Fibroblast of lung (primary cell): ENCODE data around the gene ARFRP1. TPM values are rescaled to one million over a fixed set of nuclear protein-coding genes. Genes with fewer than 3 reads are reported as not detected.

ENCODE experiments used
- DNase-seq, 2 donors: peaks; one replicate each; pipeline versions ENCODE4 v3.0.0 to v3.0.0-alpha.2; 2010; ENCODE audit warnings: low read depth in 2 of 2
- H2AFZ ChIP-seq: 2 replicates; pipeline ENCODE4 v1.5.1; 2012; ENCODE audit warnings: low read length, control low read depth, inconsistent platforms
- H3K27ac ChIP-seq: 2 replicates; pipeline ENCODE4 v1.5.1; 2011; ENCODE audit warnings: low read length, control low read depth; ENCODE audit not compliant: insufficient read depth
- H3K27me3 ChIP-seq: 2 replicates; pipeline ENCODE4 v1.5.1; 2011; ENCODE audit warnings: mild to moderate bottlenecking, low read length; ENCODE audit not compliant: control insufficient read depth, insufficient read depth
- H3K36me3 ChIP-seq: 2 replicates; pipeline ENCODE4 v1.5.1; 2011; ENCODE audit warnings: low read length; ENCODE audit not compliant: control insufficient read depth, insufficient read depth
- H3K4me1 ChIP-seq: 2 replicates; pipeline ENCODE4 v1.5.1; 2011; ENCODE audit warnings: low read length; ENCODE audit not compliant: control insufficient read depth, insufficient read depth; ENCODE audit errors: extremely low read depth
- H3K4me2 ChIP-seq: 2 replicates; pipeline ENCODE4 v1.5.1; 2011; ENCODE audit warnings: low read length, control low read depth; ENCODE audit not compliant: insufficient read depth; ENCODE audit errors: extremely low read depth
- H3K4me3 ChIP-seq, 4 experiments: fragments of 200-600 bp in 1 of 4; sonication (generic) in 1 of 4; replicated peaks in 1 of 4; 2 replicates each; pipeline ENCODE4 v1.5.1; 2011 to 2016; ENCODE audit warnings: low read length in 4 of 4, low read depth in 3 of 4, mild to moderate bottlenecking in 3 of 4, control low read depth in 2 of 4, inconsistent platforms in 1 of 4, mixed read lengths in 1 of 4; ENCODE audit not compliant: insufficient read depth in 1 of 4; ENCODE audit errors: control extremely low read depth in 1 of 4
- H3K79me2 ChIP-seq: 2 replicates; pipeline ENCODE4 v1.5.1; 2012; ENCODE audit warnings: mild to moderate bottlenecking, low read length, inconsistent platforms; ENCODE audit not compliant: control insufficient read depth, insufficient read depth
- H3K9ac ChIP-seq: 2 replicates; pipeline ENCODE4 v1.5.1; 2011; ENCODE audit warnings: mild to moderate bottlenecking, low read length, control low read depth; ENCODE audit not compliant: insufficient read depth
- H3K9me3 ChIP-seq: 2 replicates; pipeline ENCODE4 v1.5.1; 2012; ENCODE audit warnings: low read depth, low read length; ENCODE audit not compliant: control insufficient read depth, insufficient read depth
- H4K20me1 ChIP-seq: 2 replicates; pipeline ENCODE4 v1.5.1; 2011; ENCODE audit warnings: low read length; ENCODE audit not compliant: control insufficient read depth, insufficient read depth; ENCODE audit errors: extremely low read depth
- EZH2 ChIP-seq: IDR thresholded peaks from 2 replicates; pipeline ENCODE4 v1.5.1; 2012; ENCODE audit warnings: low read length, control low read depth, mild to moderate bottlenecking; ENCODE audit errors: missing control alignments
- polyA plus RNA-seq, 2 donors: library from polyadenylated mRNA; depleted of rRNA in 1 of 2; stranded (reverse) in 1 of 2; unstranded in 1 of 2; fragments of >200 nt; gene quantifications; 2 replicates each; pipeline ENCODE4 v1.2.1, GENCODE V29; 2011 to 2012; ENCODE audit warnings: missing spikeins in 1 of 2
- total RNA-seq: library from RNA; depleted of rRNA; stranded (reverse); fragments of >200 nt; gene quantifications from 2 replicates; pipeline ENCODE4 v1.2.1, GENCODE V29; 2014
- TF ChIP-seq, protein P1 (sequence below), 2 donors: IDR thresholded peaks in 1 of 2; conservative IDR thresholded peaks in 1 of 2; 1 replicate in 1 of 2; 2 replicates in 1 of 2; pipeline ENCODE4 v1.5.1; 2011 to 2012; ENCODE audit warnings: low read length in 2 of 2, control low read depth in 1 of 2, inconsistent platforms in 1 of 2, low read depth in 1 of 2, mild to moderate bottlenecking in 1 of 2

The ARFRP1 gene
- total and polyA plus RNA-seq, 2 donors (not counting 1 experiment from before 2014, with no cell fraction given): 34.6 to 35.0 TPM

DNA sequence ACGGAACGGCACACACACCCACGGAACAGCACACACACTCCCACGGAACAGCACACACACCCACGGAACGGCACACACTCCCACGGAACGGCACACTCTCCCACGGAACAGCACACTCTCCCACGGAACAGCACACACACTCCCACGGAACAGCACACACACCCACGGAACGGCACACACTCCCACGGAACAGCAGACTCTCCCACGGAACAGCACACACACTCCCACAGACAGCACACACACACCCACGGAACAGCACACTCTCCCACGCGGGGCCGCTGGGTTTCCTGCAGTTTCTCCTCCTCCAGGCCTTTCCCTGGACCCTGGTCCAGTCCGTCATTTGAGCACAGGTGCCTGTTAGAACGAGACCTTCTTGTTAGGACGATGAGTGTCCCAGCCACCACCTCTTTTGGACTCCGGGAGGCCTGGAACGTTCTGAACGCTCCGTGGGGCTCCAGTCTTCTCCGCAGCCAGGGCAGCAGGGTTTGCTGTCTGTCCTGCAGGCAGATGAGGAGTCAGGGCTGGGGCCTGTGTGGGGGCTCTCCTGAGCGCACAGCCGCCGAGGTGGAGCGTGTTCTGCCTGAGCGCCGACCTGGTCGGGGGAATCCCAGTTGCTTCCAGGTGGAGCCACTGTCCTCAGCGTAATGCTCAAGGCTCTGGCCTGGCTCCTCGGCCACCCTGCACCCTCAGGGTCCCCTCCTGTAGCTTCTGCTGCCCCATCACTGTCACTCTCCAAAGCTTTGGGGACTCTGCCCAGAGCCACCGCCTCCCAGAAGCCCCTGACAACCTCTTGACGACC lies 28.9 kb downstream of the ARFRP1 start:
- no peak overlapping the region for H3K4me2 ChIP-seq
- no peaks in the 10 kb centered on the region for H3K79me2 ChIP-seq
- DNase-seq: no peak
- TF ChIP-seq EZH2: no peak
- TF ChIP-seq, protein P1, sequence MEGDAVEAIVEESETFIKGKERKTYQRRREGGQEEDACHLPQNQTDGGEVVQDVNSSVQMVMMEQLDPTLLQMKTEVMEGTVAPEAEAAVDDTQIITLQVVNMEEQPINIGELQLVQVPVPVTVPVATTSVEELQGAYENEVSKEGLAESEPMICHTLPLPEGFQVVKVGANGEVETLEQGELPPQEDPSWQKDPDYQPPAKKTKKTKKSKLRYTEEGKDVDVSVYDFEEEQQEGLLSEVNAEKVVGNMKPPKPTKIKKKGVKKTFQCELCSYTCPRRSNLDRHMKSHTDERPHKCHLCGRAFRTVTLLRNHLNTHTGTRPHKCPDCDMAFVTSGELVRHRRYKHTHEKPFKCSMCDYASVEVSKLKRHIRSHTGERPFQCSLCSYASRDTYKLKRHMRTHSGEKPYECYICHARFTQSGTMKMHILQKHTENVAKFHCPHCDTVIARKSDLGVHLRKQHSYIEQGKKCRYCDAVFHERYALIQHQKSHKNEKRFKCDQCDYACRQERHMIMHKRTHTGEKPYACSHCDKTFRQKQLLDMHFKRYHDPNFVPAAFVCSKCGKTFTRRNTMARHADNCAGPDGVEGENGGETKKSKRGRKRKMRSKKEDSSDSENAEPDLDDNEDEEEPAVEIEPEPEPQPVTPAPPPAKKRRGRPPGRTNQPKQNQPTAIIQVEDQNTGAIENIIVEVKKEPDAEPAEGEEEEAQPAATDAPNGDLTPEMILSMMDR (conservative IDR thresholded peaks at IDR 0.05 in 1 of 2, IDR thresholded peaks at IDR 0.05 in 1 of 2; ENCODE audit: low read depth in 1 of 2, low read length in 2 of 2): no peak
- H3K36me3 ChIP-seq: peaks cover 41% of the 10 kb centered on the region
- no peaks in the 10 kb centered on the region for H4K20me1 ChIP-seq
- no peak overlapping the region for H3K27ac ChIP-seq
- H3K4me1 ChIP-seq: peaks cover 11% of the 10 kb centered on the region
- H2AFZ ChIP-seq: no peak overlapping the region
- no peaks in the 10 kb centered on the region for H3K27me3 ChIP-seq
- H3K9ac ChIP-seq: no peak overlapping the region
- no peaks in the 10 kb centered on the region for H3K9me3 ChIP-seq
- H3K4me3 ChIP-seq: no peak overlapping the region

DNA sequence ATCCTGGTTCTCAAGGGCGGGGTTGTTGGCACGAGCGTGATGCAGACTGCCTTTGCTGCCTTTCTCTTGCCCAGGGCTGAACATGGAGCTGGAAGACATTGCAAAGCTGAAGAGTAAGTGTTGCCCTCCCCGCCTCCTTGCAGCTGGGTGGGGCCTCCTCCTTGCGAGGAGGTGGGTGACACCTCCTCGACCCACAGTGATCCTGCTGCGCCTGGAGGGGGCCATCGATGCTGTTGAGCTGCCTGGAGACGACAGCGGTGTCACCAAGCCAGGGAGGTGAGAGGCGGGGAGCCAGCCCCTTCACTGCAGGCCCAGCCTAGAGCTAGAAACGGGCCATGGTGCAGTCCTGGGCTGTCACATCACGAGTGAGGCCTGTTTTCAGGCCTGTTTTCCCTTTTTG lies 29.7 kb downstream of the ARFRP1 start:
- TF ChIP-seq EZH2: no peak
- TF ChIP-seq, protein P1 (conservative IDR thresholded peaks at IDR 0.05 in 1 of 2, IDR thresholded peaks at IDR 0.05 in 1 of 2; ENCODE audit: low read depth in 1 of 2, low read length in 2 of 2): no peak
- H3K4me2 ChIP-seq: no peak overlapping the region
- H3K4me3 ChIP-seq: no peak overlapping the region
- H3K9ac ChIP-seq: no peak overlapping the region
- no peaks in the 10 kb centered on the region for H3K79me2 ChIP-seq
- H3K9me3 ChIP-seq: no peaks in the 10 kb centered on the region
- H3K27ac ChIP-seq: no peak overlapping the region
- peaks cover 7% of the 10 kb centered on the region for H3K4me1 ChIP-seq
- no peak for DNase-seq
- H2AFZ ChIP-seq: no peak overlapping the region
- no peaks in the 10 kb centered on the region for H3K27me3 ChIP-seq
- peaks cover 39% of the 10 kb centered on the region for H3K36me3 ChIP-seq
- H4K20me1 ChIP-seq: no peaks in the 10 kb centered on the region

GRCh38 chr20:63675681-63676368 lies 32.0 kb downstream of the ARFRP1 start:
- Histone ChIP-seq H3K79me2 (no peaks in the 10 kb centered on the region), H3K4me3 (no peak overlapping the region), H3K4me1 (no peaks in the 10 kb centered on the region), H3K9me3 (no peaks in the 10 kb centered on the region), H4K20me1 (no peaks in the 10 kb centered on the region), H3K4me2 (no peak overlapping the region), H3K27ac (no peak overlapping the region), H3K9ac (no peak overlapping the region), H3K27me3 (no peaks in the 10 kb centered on the region), H2AFZ (no peak overlapping the region), H3K36me3 (peaks cover 37% of the 10 kb centered on the region)
- TF ChIP-seq, protein P1 (conservative IDR thresholded peaks at IDR 0.05 in 1 of 2, IDR thresholded peaks at IDR 0.05 in 1 of 2; ENCODE audit: low read depth in 1 of 2, low read length in 2 of 2): no peak
- no peak for TF ChIP-seq EZH2
- DNase-seq: no peak
